SW 1271 (cell line): Measurements from ENCODE around the gene LGMN.

Experiments
- DNase-seq, 2 experiments: peaks; one replicate each; lab custom pipeline; 2025; lab: John Stamatoyannopoulos, UW

The LGMN gene

GRCh38 chr14:92726135-92726932, 22.1 kb downstream of the LGMN start:
- DNase-seq: peak in 1 of 2 experiments; percentile 50

GRCh38 chr14:92724516-92725340, 23.7 kb downstream of the LGMN start:
- no peak for DNase-seq

GRCh38 chr14:92719890-92720323, 28.5 kb downstream of the LGMN start:
- DNase-seq: no peak

GRCh38 chr14:92719421-92719820, 29.0 kb downstream of the LGMN start:
- no peak for DNase-seq

GRCh38 chr14:92718664-92719063, 29.8 kb downstream of the LGMN start:
- no peak for DNase-seq

- DNase-seq: no peak
Measured at GRCh38 chr14:92717571-92718042, 30.8 kb downstream of the LGMN start.

- no peak for DNase-seq
Measured at GRCh38 chr14:92716131-92716530, 32.3 kb downstream of the LGMN start.

- DNase-seq: peak; percentile 25 to 51
Measured at GRCh38 chr14:92714739-92715307, 33.6 kb downstream of the LGMN start.

GRCh38 chr14:92712654-92713051, 35.8 kb downstream of the LGMN start:
- no peak for DNase-seq

- DNase-seq: no peak
Measured at GRCh38 chr14:92711976-92712653, 36.3 kb downstream of the LGMN start.

- no peak for DNase-seq
Measured at GRCh38 chr14:92710001-92710341, 38.5 kb downstream of the LGMN start.

- DNase-seq: no peak
Measured at GRCh38 chr14:92709340-92710000, 39.0 kb downstream of the LGMN start.

GRCh38 chr14:92706386-92706785, 42.0 kb downstream of the LGMN start:
- DNase-seq: no peak

GRCh38 chr14:92704821-92705220, 43.6 kb downstream of the LGMN start:
- no peak for DNase-seq

- no peak for DNase-seq
Measured at GRCh38 chr14:92704036-92704804, 44.2 kb downstream of the LGMN start.

GRCh38 chr14:92703516-92703915, 44.9 kb downstream of the LGMN start:
- DNase-seq: no peak

GRCh38 chr14:92702441-92702918, 45.9 kb downstream of the LGMN start:
- DNase-seq: no peak

GRCh38 chr14:92701826-92702225, 46.6 kb downstream of the LGMN start:
- DNase-seq: no peak

- DNase-seq: no peak
Measured at GRCh38 chr14:92698393-92698792, 50.0 kb downstream of the LGMN start.

- no peak for DNase-seq
Measured at GRCh38 chr14:92696366-92696765, 52.1 kb downstream of the LGMN start.

GRCh38 chr14:92695562-92695961, 52.9 kb downstream of the LGMN start:
- DNase-seq: no peak
